ENCODE results near the gene PLAGL2.
A peak's percentile ranks its signal among the peaks of the same experiment; 100 is the strongest.
"Not testable (repeated sequence)": the region's sequence is repeated elsewhere in the genome, so short reads cannot be mapped to it uniquely, and the experiment has no call there.

PLAGL2 gene

DNA sequence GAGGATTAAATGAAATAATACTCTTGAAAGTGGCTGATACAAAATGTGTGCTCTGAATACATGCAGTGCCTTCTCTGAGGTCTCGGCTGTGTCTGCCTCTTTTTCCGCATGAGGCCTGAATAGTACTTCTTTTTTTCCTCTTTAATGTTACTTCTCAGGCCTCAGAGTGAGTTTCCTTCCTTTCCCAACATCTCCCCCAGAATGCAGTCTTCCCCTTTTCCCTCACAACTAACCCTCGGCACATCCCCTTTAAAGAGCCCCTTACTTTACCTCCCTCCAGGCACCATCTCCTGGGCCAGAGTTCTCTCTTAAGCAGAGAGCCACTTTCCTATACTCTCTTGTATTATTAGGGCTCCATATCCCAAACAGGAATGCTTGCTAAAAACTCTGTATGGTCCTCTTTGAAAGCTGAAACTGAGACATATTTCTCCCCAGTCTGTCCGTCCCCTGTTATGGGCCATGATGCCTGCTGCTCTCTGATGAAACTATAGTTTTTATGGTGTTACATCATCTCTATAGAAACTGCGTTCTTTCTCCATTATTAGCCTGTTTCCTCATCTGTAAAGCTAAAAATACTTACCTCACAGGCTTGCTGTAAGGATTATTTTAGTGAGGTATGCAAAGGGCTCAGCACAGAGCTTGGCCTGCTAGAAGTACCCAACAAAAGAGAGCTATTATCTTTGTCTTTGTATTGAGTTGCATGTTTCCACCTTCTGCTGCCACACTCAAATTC lies 2.3 kb downstream of the PLAGL2 start:
- peak; percentile 68 for DNase-seq (ENCODE audit: low read depth)
- peak overlapping the region; percentile 87 for H3K4me3 ChIP-seq (ENCODE audit: low read length)
- TF ChIP-seq, protein P1, sequence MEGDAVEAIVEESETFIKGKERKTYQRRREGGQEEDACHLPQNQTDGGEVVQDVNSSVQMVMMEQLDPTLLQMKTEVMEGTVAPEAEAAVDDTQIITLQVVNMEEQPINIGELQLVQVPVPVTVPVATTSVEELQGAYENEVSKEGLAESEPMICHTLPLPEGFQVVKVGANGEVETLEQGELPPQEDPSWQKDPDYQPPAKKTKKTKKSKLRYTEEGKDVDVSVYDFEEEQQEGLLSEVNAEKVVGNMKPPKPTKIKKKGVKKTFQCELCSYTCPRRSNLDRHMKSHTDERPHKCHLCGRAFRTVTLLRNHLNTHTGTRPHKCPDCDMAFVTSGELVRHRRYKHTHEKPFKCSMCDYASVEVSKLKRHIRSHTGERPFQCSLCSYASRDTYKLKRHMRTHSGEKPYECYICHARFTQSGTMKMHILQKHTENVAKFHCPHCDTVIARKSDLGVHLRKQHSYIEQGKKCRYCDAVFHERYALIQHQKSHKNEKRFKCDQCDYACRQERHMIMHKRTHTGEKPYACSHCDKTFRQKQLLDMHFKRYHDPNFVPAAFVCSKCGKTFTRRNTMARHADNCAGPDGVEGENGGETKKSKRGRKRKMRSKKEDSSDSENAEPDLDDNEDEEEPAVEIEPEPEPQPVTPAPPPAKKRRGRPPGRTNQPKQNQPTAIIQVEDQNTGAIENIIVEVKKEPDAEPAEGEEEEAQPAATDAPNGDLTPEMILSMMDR (IDR thresholded peaks at IDR 0.05; ENCODE audit: insufficient read depth, low read depth, low read length, missing control alignments), result no peak

- peak; percentile 91 for DNase-seq (ENCODE audit: low read depth)
- TF ChIP-seq, protein P1 (IDR thresholded peaks at IDR 0.05; ENCODE audit: insufficient read depth, low read depth, low read length, missing control alignments), result no peak
- H3K4me3 ChIP-seq (ENCODE audit: low read length), result peak overlapping the region; percentile 87
Observed at GRCh38 chr20:32204205-32205109, 3.1 kb downstream of the PLAGL2 start.

- peak; percentile 91 for DNase-seq (ENCODE audit: low read depth)
- peak overlapping the region; percentile 87 for H3K4me3 ChIP-seq (ENCODE audit: low read length)
- TF ChIP-seq, protein P1 (IDR thresholded peaks at IDR 0.05; ENCODE audit: insufficient read depth, low read depth, low read length, missing control alignments), result no peak
Observed at GRCh38 chr20:32203356-32204204, 4.0 kb downstream of the PLAGL2 start.

GRCh38 chr20:32201977-32202363 lies 5.6 kb downstream of the PLAGL2 start:
- no peak overlapping the region for H3K4me3 ChIP-seq (ENCODE audit: low read length)
- peak; percentile 39 for DNase-seq (ENCODE audit: low read depth)
- TF ChIP-seq, protein P1 (IDR thresholded peaks at IDR 0.05; ENCODE audit: insufficient read depth, low read depth, low read length, missing control alignments), result peak; percentile 7

DNA sequence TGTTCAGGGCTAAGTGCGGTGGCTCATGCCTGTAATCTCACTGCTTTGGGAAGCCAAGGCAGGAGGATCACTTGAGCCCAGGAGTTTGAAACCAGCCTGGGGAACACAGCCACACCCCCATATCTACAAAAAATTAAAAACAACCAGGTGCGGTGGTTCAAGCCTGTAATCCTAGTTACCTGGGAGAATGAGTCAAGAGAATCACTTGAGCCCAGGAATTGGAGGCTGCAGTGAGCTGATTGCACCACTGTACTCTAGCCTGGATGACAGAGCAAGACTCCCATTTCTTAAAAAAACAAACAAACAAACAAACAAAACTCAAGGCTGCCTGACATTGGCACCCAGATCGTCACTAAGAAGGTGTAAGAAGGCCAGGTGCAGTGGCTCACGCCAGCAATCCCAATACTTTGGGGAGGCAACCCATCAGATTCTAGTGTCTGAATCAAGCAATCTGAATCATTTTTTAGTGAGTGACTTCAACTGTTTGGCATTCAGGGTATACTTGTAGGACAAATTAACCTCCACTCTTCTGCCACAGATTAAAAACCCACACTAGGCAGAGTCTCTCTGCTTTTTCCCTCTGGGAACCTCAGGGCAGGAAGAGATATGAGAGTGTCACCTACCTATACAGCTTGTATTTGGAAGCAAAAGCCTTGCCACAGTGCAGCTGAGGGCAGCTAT lies 6.1 kb downstream of the PLAGL2 start:
- peak; percentile 65 for DNase-seq (ENCODE audit: low read depth)
- TF ChIP-seq, protein P1 (IDR thresholded peaks at IDR 0.05; ENCODE audit: insufficient read depth, low read depth, low read length, missing control alignments), result no peak
- no peak overlapping the region for H3K4me3 ChIP-seq (ENCODE audit: low read length)

DNA sequence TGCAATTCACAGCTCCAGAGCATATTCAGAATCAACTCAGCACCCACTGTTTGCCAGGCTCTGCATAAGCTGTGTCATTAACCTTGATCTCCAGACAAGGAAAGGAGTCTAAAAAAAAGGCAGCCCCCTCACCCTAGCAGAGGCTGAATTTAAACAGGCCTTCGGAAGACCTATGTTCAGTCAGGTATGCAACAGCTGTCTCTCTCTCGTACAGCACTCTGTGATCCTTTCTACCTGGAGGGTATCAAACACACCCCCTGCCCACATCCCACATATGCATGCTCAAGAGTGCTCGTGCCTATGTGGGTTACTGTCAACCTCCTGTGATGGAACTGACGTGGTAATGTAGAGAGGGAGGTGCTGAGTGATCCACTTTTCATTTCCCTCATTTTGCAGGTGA lies 8.5 kb downstream of the PLAGL2 start:
- no peak for DNase-seq (ENCODE audit: low read depth)

DNA sequence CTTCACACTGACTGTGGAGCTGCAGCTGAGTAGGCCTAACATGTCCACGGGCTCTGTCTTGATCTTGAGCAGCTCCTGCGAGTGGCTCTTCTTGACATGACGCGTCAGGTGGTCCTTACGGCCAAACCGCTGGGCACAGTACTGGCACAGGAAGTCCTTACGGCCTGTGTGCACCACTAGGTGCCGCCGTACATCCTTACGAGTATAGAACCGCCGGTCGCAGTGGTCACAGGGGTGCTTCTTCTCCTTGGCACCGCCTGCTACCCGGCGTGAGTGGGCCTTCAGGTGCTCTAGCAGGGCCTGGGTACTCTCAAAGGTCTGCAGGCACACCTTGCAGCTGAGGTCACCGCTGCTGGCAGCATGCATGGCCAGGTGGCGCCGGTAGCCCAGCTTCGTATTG lies 10.4 kb downstream of the PLAGL2 start:
- not testable (repeated sequence) for H3K4me3 ChIP-seq (ENCODE audit: low read length); DNase-seq (ENCODE audit: low read depth)

More for the DNA sequence above, 8.5 kb downstream of the PLAGL2 start:
- TF ChIP-seq, protein P1 (IDR thresholded peaks at IDR 0.05; ENCODE audit: insufficient read depth, low read depth, low read length, missing control alignments), result no peak
- no peak overlapping the region for H3K4me3 ChIP-seq (ENCODE audit: low read length)

DNA sequence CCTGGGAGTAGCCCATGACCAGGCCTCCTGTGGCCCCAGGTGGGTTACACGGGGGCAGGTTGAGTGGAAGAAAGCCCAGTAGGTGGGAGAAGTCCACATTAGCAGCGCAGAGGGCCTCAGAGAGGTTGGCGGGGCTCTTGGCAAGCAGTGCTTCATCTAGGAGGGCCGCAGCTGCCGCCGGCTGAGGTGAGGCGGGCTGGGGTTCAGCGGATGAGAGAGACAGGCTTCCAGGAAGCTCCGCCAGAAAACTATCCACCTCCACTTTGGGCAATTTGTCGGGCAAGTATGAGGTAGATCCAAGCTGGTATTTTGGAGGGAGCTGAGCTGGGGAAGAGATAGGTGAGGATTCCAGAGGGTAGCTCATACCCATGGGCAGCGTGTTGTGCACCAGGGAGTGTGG lies 10.9 kb downstream of the PLAGL2 start:
- not testable (repeated sequence) for H3K4me3 ChIP-seq (ENCODE audit: low read length)

More for the DNA sequence above, 10.9 kb downstream of the PLAGL2 start:
- not testable (repeated sequence) for DNase-seq (ENCODE audit: low read depth)
